Calu3 (cell line): Measurements from ENCODE around the gene ANO2. TPM values are rescaled to one million over a fixed set of nuclear protein-coding genes. Genes with fewer than 3 reads are reported as not detected.

Source experiments
- BruUV-seq: library from RNA; stranded (reverse); fragments of 400-500 nt; replicated peaks from 2 replicates; lab custom pipeline; 2021; lab: Mats Ljungman, UMichigan
- CTCF ChIA-PET: fragments of 300-600 bp; sonication (Branson Sonifier 250); formaldehyde crosslinking; loops from one replicate; lab custom pipeline; 2022; ENCODE audit warnings: antibody characterized with exemption; lab: Charles Lee
- DNase-seq: peaks from one replicate; pipeline ENCODE4 v3.0.0; 2022
- H3K27ac Mint-ChIP-seq: one replicate; pipeline ENCODE4 v1.8.0; 2022; ENCODE audit warnings: mixed read lengths; ENCODE audit not compliant: unreplicated experiment
- H3K27me3 Mint-ChIP-seq: one replicate; pipeline ENCODE4 v1.8.0; 2022; ENCODE audit warnings: mixed read lengths; ENCODE audit not compliant: unreplicated experiment
- H3K36me3 Mint-ChIP-seq: one replicate; pipeline ENCODE4 v1.8.0; 2022; ENCODE audit warnings: mild to moderate bottlenecking, moderate library complexity, mixed read lengths; ENCODE audit not compliant: insufficient read depth, unreplicated experiment
- H3K4me1 Mint-ChIP-seq: one replicate; pipeline ENCODE4 v1.8.0; 2022; ENCODE audit warnings: mild to moderate bottlenecking, low read depth, mixed read lengths; ENCODE audit not compliant: unreplicated experiment
- H3K4me3 Mint-ChIP-seq: one replicate; pipeline ENCODE4 v1.8.0; 2022; ENCODE audit warnings: mild to moderate bottlenecking, low read depth, moderate library complexity, mixed read lengths; ENCODE audit not compliant: unreplicated experiment
- H3K9me3 Mint-ChIP-seq: one replicate; pipeline ENCODE4 v1.8.0; 2022; ENCODE audit warnings: low read depth, mixed read lengths; ENCODE audit not compliant: unreplicated experiment
- CTCF ChIP-seq: fragments of 200-600 bp; IDR thresholded peaks from one replicate; pipeline ENCODE4 v1.8.0; 2022; ENCODE audit warnings: antibody characterized with exemption; ENCODE audit not compliant: unreplicated experiment
- intact Hi-C: fragments of 100-400 bp; cut with micrococcal nuclease; formaldehyde crosslinking; loops from one replicate; pipeline ENCODE4 v1.10.0; 2022; ENCODE audit not compliant: unreplicated experiment
- total RNA-seq: library from RNA; stranded (reverse); gene quantifications from 2 replicates; pipeline ENCODE4 v1.2.3, GENCODE V29; 2022

ANO2 gene
- total RNA-seq, 1 experiment from 2014 or later: not detected

- DNase-seq: no peak
- H3K27ac Mint-ChIP-seq: no peak overlapping the region
- CTCF ChIA-PET: no interaction called here
- no peaks in the 10 kb centered on the region for H3K9me3 Mint-ChIP-seq
- BruUV-seq: no TSS peak
- TF ChIP-seq CTCF: no peak
- H3K27me3 Mint-ChIP-seq: peaks cover 12% of the 10 kb centered on the region
- no peaks in the 10 kb centered on the region for H3K36me3 Mint-ChIP-seq
- H3K4me1 Mint-ChIP-seq: no peaks in the 10 kb centered on the region
- no peak overlapping the region for H3K4me3 Mint-ChIP-seq
- intact Hi-C loops: no loop called here
Measured at GRCh38 chr12:5616854-5617253, 328.2 kb downstream of the ANO2 start.

GRCh38 chr12:5615760-5616159, 329.3 kb downstream of the ANO2 start:
- Mint-ChIP-seq H3K9me3 (no peaks in the 10 kb centered on the region), H3K27me3 (peaks cover 12% of the 10 kb centered on the region), H3K4me3 (no peak overlapping the region), H3K4me1 (no peaks in the 10 kb centered on the region), H3K36me3 (no peaks in the 10 kb centered on the region), H3K27ac (no peak overlapping the region)
- no peak for DNase-seq
- CTCF ChIA-PET: no interaction called here
- TF ChIP-seq CTCF: no peak
- BruUV-seq: no TSS peak
- intact Hi-C loops: no loop called here

- intact Hi-C loops: no loop called here
- Mint-ChIP-seq H3K27ac (no peak overlapping the region), H3K9me3 (no peaks in the 10 kb centered on the region), H3K36me3 (no peaks in the 10 kb centered on the region), H3K4me3 (no peak overlapping the region), H3K4me1 (no peaks in the 10 kb centered on the region), H3K27me3 (peaks cover 12% of the 10 kb centered on the region)
- no peak for TF ChIP-seq CTCF
- CTCF ChIA-PET: no interaction called here
- no TSS peak for BruUV-seq
- DNase-seq: no peak
Measured at GRCh38 chr12:5614256-5614655, 330.8 kb downstream of the ANO2 start.

- CTCF ChIA-PET: interaction anchor here (0.6 kb wide), 1 partner anchor 114 kb away, joined by 5 read pairs; no protein-coding TSS in a partner anchor
Measured at GRCh38 chr12:5612556-5613410, 332.3 kb downstream of the ANO2 start.

More at GRCh38 chr12:5612556-5613410, 332.3 kb downstream of the ANO2 start:
- Mint-ChIP-seq H3K9me3 (no peaks in the 10 kb centered on the region), H3K27me3 (peaks cover 12% of the 10 kb centered on the region), H3K4me1 (no peaks in the 10 kb centered on the region), H3K4me3 (no peak overlapping the region), H3K36me3 (no peaks in the 10 kb centered on the region), H3K27ac (no peak overlapping the region)
- no peak for DNase-seq
- no peak for TF ChIP-seq CTCF
- intact Hi-C loops: no loop called here
- BruUV-seq: no TSS peak
